ENCODE data around the gene VAMP8.
"Not testable (repeated sequence)": the region's sequence is repeated elsewhere in the genome, so short reads cannot be mapped to it uniquely, and the experiment has no call there.

VAMP8 gene

GRCh38 chr2:85605406-85606115 lies 28.2 kb downstream of the VAMP8 start:
- DNase-seq: no peak
- in situ Hi-C loops (cut with HindIII; ENCODE audit: low pct_ligation_motif_present, low pct_unique_long_range_greater_than_20kb, low sequenced_read_pairs): no loop called here

GRCh38 chr2:85606116-85606455 lies 28.7 kb downstream of the VAMP8 start:
- in situ Hi-C loops (cut with HindIII; ENCODE audit: low pct_ligation_motif_present, low pct_unique_long_range_greater_than_20kb, low sequenced_read_pairs): no loop called here
- DNase-seq: no peak

GRCh38 chr2:85607268-85608215 lies 30.2 kb downstream of the VAMP8 start:
- in situ Hi-C loops (cut with HindIII; ENCODE audit: low pct_ligation_motif_present, low pct_unique_long_range_greater_than_20kb, low sequenced_read_pairs): no loop called here
- DNase-seq: no peak

GRCh38 chr2:85611217-85611704 lies 33.9 kb downstream of the VAMP8 start:
- in situ Hi-C loops (cut with HindIII; ENCODE audit: low pct_ligation_motif_present, low pct_unique_long_range_greater_than_20kb, low sequenced_read_pairs): no loop called here
- no peak for DNase-seq

- DNase-seq: peak; percentile 91
- in situ Hi-C loops (cut with HindIII; ENCODE audit: low pct_ligation_motif_present, low pct_unique_long_range_greater_than_20kb, low sequenced_read_pairs): no loop called here
Observed at GRCh38 chr2:85611705-85612587, 34.6 kb downstream of the VAMP8 start, which contains the start of gene C2orf68. C2orf68 (minus strand) TSS chr2:85612066; CDS start chr2:85611984, 82 bp downstream.

GRCh38 chr2:85613717-85614515 lies 36.5 kb downstream of the VAMP8 start:
- no peak for DNase-seq
- in situ Hi-C loops (cut with HindIII; ENCODE audit: low pct_ligation_motif_present, low pct_unique_long_range_greater_than_20kb, low sequenced_read_pairs): no loop called here

- in situ Hi-C loops (cut with HindIII; ENCODE audit: low pct_ligation_motif_present, low pct_unique_long_range_greater_than_20kb, low sequenced_read_pairs); DNase-seq: not testable (repeated sequence)
Observed at GRCh38 chr2:85614757-85615156, 37.4 kb downstream of the VAMP8 start.

GRCh38 chr2:85615413-85615728 lies 38.0 kb downstream of the VAMP8 start:
- no peak for DNase-seq
- in situ Hi-C loops (cut with HindIII; ENCODE audit: low pct_ligation_motif_present, low pct_unique_long_range_greater_than_20kb, low sequenced_read_pairs): no loop called here

GRCh38 chr2:85617723-85618122 lies 40.3 kb downstream of the VAMP8 start:
- DNase-seq; in situ Hi-C loops (cut with HindIII; ENCODE audit: low pct_ligation_motif_present, low pct_unique_long_range_greater_than_20kb, low sequenced_read_pairs): not testable (repeated sequence)

GRCh38 chr2:85619617-85620016 lies 42.2 kb downstream of the VAMP8 start:
- in situ Hi-C loops (cut with HindIII; ENCODE audit: low pct_ligation_motif_present, low pct_unique_long_range_greater_than_20kb, low sequenced_read_pairs): no loop called here
- DNase-seq: no peak

- in situ Hi-C loops (cut with HindIII; ENCODE audit: low pct_ligation_motif_present, low pct_unique_long_range_greater_than_20kb, low sequenced_read_pairs): no loop called here
- no peak for DNase-seq
Observed at GRCh38 chr2:85621338-85621737, 44.0 kb downstream of the VAMP8 start.

GRCh38 chr2:85623991-85624390 lies 46.6 kb downstream of the VAMP8 start:
- no peak for DNase-seq
- in situ Hi-C loops (cut with HindIII; ENCODE audit: low pct_ligation_motif_present, low pct_unique_long_range_greater_than_20kb, low sequenced_read_pairs): no loop called here

GRCh38 chr2:85628658-85629057 lies 51.3 kb downstream of the VAMP8 start:
- in situ Hi-C loops (cut with HindIII; ENCODE audit: low pct_ligation_motif_present, low pct_unique_long_range_greater_than_20kb, low sequenced_read_pairs): no loop called here
- DNase-seq: no peak

GRCh38 chr2:85631316-85631715 lies 53.9 kb downstream of the VAMP8 start:
- no peak for DNase-seq
- in situ Hi-C loops (cut with HindIII; ENCODE audit: low pct_ligation_motif_present, low pct_unique_long_range_greater_than_20kb, low sequenced_read_pairs): no loop called here

All from ACHN (cell line).